ENCODE measurements around the gene SEPTIN12. TPM values are rescaled to one million over a fixed set of nuclear protein-coding genes. Genes with fewer than 3 reads are reported as not detected.

The SEPTIN12 gene
- total and polyA plus RNA-seq, 4 donors, result not detected

- TF ChIP-seq, protein P1, sequence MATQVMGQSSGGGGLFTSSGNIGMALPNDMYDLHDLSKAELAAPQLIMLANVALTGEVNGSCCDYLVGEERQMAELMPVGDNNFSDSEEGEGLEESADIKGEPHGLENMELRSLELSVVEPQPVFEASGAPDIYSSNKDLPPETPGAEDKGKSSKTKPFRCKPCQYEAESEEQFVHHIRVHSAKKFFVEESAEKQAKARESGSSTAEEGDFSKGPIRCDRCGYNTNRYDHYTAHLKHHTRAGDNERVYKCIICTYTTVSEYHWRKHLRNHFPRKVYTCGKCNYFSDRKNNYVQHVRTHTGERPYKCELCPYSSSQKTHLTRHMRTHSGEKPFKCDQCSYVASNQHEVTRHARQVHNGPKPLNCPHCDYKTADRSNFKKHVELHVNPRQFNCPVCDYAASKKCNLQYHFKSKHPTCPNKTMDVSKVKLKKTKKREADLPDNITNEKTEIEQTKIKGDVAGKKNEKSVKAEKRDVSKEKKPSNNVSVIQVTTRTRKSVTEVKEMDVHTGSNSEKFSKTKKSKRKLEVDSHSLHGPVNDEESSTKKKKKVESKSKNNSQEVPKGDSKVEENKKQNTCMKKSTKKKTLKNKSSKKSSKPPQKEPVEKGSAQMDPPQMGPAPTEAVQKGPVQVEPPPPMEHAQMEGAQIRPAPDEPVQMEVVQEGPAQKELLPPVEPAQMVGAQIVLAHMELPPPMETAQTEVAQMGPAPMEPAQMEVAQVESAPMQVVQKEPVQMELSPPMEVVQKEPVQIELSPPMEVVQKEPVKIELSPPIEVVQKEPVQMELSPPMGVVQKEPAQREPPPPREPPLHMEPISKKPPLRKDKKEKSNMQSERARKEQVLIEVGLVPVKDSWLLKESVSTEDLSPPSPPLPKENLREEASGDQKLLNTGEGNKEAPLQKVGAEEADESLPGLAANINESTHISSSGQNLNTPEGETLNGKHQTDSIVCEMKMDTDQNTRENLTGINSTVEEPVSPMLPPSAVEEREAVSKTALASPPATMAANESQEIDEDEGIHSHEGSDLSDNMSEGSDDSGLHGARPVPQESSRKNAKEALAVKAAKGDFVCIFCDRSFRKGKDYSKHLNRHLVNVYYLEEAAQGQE (IDR thresholded peaks at IDR 0.05), result no peak
- no peak for TF ChIP-seq HNF4A (conservative IDR thresholded peaks at IDR 0.05)
Observed at GRCh38 chr16:4796982-4797804, 9.0 kb upstream of the SEPTIN12 start (continued).

DNA sequence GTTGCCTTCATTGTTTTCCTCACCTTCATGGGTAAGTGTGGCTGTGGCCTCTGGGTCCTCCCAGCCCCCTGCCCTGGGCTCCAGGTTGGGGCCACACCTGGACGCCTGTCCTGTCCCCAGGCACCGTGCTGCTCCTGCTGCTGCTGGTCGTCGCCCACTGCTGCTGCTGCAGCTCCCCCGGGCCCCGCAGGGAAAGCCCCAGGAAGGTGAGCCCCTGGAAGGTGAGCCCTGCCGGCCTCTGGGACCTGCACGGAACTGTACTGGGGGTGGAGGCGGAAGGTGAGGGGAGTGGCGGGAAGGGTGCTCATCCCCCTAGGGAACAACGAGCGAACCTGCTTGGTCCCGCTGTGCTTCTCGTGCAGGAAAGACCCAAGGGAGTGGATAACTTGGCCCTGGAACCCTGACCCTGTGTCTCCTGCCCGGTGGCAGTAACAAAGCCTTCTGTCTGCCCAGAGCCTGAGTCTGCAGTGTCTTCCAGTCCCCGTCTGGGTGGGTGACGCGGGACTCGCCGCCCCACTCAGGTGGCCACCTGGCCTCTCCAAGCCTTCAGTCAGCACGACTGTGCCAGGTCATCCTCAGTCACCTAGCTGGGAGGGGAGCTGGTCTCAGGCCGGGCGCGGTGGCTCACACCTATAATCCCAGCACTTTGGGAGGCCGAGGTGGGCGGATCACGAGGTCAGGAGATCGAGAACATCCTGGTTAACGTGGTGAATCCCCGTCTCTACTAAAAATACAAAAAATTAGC is 7.9 kb upstream of the SEPTIN12 start:
- Histone ChIP-seq H3K27ac (ENCODE audit: low read depth in 1 of 2, low read length in 2 of 2) (no peak overlapping the region), H3K36me3 (ENCODE audit: control insufficient read depth in 4 of 4, insufficient read depth in 3 of 4, low read depth in 1 of 4, low read length in 3 of 4) (peaks cover 0 to 20% (median 7%) of the 10 kb centered on the region in 4 donors), H3K9me3 (ENCODE audit: control insufficient read depth in 4 of 4, low read length in 3 of 4) (no peaks in the 10 kb centered on the region), H3K4me3 (ENCODE audit: low read depth in 1 of 3, low read length in 3 of 3) (no peak overlapping the region), H3K4me1 (ENCODE audit: control insufficient read depth in 4 of 4, insufficient read depth in 4 of 4, low read length in 3 of 4) (peaks cover 0 to 7% (median 2%) of the 10 kb centered on the region in 4 donors), H3K9ac (ENCODE audit: low read depth in 1 of 2, low read length in 2 of 2) (no peak overlapping the region), H3K27me3 (ENCODE audit: control insufficient read depth in 4 of 4, insufficient read depth in 4 of 4, low read length in 3 of 4) (no peaks in the 10 kb centered on the region)
- DNase-seq (ENCODE audit: low spot score), result no peak
- 83% methylated on average over 30 of the region's 30 CpGs for WGBS
- TF ChIP-seq NR2F2 (IDR thresholded peaks at IDR 0.05) (no peak), RXRA (IDR thresholded peaks at IDR 0.05) (no peak), SP1 (IDR thresholded peaks at IDR 0.05) (no peak), EGR1 (IDR thresholded peaks at IDR 0.05; ENCODE audit: low read depth in 2 of 2) (no peak), HNF4A (conservative IDR thresholded peaks at IDR 0.05) (no peak), HNF4G (IDR thresholded peaks at IDR 0.05) (no peak), FOXA1 (IDR thresholded peaks at IDR 0.05) (no peak), FOXA2 (IDR thresholded peaks at IDR 0.05) (no peak), YY1 (IDR thresholded peaks at IDR 0.05) (no peak), RAD21 (IDR thresholded peaks at IDR 0.05) (no peak)

DNA sequence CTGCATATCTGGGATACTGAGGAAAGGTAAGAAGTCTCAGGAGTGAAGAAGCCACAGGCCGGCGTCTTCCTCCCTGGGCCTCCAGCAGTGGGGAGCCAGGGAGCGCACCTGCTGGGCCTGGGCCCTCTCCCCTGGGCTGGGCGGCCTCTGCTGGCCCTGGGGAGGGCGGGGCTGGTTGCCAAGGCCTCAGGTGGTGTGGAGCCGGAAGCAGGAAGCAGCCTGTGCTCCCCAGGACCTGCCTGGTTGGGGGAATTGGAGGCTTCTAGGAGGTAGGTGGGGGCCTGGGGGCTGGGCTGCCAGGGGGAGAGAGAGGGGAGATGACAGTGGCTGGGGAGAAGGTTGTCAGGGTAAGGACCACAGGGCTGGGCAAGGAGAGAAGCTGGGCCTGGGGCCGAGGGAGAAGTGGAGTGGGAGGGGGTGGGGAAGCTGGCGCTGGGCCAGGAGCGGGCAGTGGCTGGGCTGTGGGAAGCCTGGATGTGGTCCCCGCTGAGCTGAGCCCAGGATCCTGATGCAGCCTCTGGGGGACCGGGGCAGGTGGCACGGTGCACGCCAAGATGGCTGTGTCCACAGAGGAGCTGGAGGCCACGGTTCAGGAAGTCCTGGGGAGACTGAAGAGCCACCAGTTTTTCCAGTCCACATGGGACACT is 7.2 kb upstream of the SEPTIN12 start, which contains the start of gene SMIM22:
TSS of gene SMIM22 (plus strand) at position 189 of the 647 bp plus-strand sequence. CDS start at position 555, 366 bp downstream.
- Histone ChIP-seq H3K4me1 (ENCODE audit: control insufficient read depth in 4 of 4, insufficient read depth in 4 of 4, low read length in 3 of 4) (no peaks in the 10 kb centered on the region), H3K9ac (ENCODE audit: low read depth in 1 of 2, low read length in 2 of 2) (no peak within 1 kb of the TSS), H3K27me3 (ENCODE audit: control insufficient read depth in 4 of 4, insufficient read depth in 4 of 4, low read length in 3 of 4) (no peaks in the 10 kb centered on the region), H3K27ac (ENCODE audit: low read depth in 1 of 2, low read length in 2 of 2) (no peak within 1 kb of the TSS), H3K4me3 (ENCODE audit: low read depth in 1 of 3, low read length in 3 of 3) (no peak within 1 kb of the TSS), H3K9me3 (ENCODE audit: control insufficient read depth in 4 of 4, low read length in 3 of 4) (no peaks in the 10 kb centered on the region), H3K36me3 (ENCODE audit: control insufficient read depth in 4 of 4, insufficient read depth in 3 of 4, low read depth in 1 of 4, low read length in 3 of 4) (peaks cover 0 to 20% (median 7%) of the 10 kb centered on the region in 4 donors)
- TF ChIP-seq, protein P2, sequence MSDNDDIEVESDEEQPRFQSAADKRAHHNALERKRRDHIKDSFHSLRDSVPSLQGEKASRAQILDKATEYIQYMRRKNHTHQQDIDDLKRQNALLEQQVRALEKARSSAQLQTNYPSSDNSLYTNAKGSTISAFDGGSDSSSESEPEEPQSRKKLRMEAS (IDR thresholded peaks at IDR 0.05), result no peak
- TF ChIP-seq ATF3 (IDR thresholded peaks at IDR 0.05), result no peak
- TF ChIP-seq, protein P3, sequence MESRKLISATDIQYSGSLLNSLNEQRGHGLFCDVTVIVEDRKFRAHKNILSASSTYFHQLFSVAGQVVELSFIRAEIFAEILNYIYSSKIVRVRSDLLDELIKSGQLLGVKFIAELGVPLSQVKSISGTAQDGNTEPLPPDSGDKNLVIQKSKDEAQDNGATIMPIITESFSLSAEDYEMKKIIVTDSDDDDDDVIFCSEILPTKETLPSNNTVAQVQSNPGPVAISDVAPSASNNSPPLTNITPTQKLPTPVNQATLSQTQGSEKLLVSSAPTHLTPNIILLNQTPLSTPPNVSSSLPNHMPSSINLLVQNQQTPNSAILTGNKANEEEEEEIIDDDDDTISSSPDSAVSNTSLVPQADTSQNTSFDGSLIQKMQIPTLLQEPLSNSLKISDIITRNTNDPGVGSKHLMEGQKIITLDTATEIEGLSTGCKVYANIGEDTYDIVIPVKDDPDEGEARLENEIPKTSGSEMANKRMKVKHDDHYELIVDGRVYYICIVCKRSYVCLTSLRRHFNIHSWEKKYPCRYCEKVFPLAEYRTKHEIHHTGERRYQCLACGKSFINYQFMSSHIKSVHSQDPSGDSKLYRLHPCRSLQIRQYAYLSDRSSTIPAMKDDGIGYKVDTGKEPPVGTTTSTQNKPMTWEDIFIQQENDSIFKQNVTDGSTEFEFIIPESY (IDR thresholded peaks at IDR 0.05), result no peak
- no peak for DNase-seq (ENCODE audit: low spot score)
- 83% methylated on average over 14 of the region's 14 CpGs for WGBS
